Activated effector memory CD4-positive, alpha-beta T cell treated with anti-CD3 and anti-CD28 coated beads, Interleukin-2, amount 50 U/mL, for 16 hours (primary cell): ENCODE results near the gene GPANK1.

Experiments
- DNase-seq: peaks from one replicate; pipeline ENCODE4 v3.0.0-alpha.2; 2020

The GPANK1 gene

DNA sequence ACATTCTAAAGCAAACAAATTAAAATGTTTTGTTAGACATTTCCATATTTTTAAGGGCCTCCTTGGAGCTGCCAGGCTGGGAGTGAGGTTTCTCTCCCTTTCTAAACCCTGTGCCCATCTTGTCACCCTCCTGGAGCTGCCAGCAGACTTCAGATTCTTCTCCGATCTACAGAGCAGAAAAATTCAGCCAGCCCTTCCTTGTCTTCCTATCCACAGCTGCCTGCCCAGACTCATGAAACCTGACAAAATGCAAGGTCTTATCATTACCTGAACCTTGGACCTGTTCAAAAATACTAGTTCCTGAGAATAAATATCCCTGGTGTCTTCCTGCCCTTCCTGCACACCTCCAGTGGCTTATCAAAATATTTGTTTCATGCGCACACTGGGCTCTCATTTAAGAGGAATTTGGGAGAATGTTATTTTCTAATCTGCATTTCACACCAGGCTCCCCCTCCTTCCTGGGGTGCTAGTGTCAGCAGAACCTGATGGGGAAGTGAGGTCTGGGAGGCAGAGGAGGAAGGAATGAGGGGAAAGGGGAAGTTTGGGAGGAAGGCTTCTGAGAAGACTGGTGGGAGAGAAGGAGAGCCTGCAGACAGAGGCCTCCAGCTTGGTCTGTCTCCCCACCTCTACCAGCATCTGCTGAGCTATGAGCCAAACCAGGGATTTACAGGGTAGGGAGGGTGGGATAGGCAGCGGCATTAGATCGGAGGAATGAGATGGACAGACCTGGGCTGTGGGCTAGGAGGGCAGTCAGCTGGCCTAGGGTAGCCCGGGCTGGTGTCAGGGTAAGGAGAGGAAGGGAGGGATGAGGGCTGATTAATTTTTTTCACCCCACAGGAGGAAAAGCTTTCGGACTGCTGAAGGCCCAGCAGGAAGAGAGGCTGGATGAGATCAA, 49.9 kb downstream of the GPANK1 start, which contains the start of gene AIF1:
Gene AIF1, plus strand, starts transcription at position 551 of the 895 bp plus-strand sequence. Its CDS starts 96 bp downstream, at position 647.
- DNase-seq = no peak

DNA sequence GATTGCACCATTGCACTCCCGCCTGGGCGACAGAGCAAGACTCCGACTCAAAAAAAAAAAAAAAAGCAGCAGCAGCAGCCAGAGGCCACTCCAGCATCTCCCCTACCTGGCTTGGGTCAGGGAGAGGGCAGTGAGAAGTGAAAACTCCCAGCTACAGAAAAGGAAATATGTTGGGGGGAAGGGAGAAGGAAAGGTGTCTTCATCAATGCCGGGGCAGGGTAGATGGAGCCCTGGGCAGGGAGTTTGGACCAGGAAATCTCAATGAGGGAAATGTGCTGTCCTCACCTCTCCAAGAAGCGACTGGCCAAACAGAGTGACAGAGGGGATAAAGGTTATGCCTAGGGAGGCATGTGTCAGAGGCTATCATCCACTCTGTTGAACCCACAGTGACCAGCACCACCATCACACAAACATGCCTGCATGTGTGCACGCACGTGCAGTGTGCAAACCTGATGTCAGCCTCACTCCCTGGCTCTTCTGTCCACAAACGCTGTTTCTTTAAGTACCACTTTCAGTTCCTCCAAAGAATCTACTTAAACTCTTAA, 50.6 kb downstream of the GPANK1 start:
- DNase-seq = no peak
